Ishikawa (cell line): ENCODE measurements around the gene ARHGEF19.

Source experiments
- EP300 ChIP-seq: IDR thresholded peaks from 2 replicates; pipeline ENCODE4 v1.6.1; 2012; ENCODE audit warnings: borderline replicate concordance
- FOXM1 ChIP-seq: IDR thresholded peaks from 2 replicates; pipeline ENCODE4 v1.6.1; 2012; ENCODE audit warnings: low read depth, borderline replicate concordance
- MAX ChIP-seq: IDR thresholded peaks from 2 replicates; pipeline ENCODE4 v1.6.1; 2012
- NFIC ChIP-seq: IDR thresholded peaks from 2 replicates; pipeline ENCODE4 v1.6.1; 2012
- RAD21 ChIP-seq: IDR thresholded peaks from 2 replicates; pipeline ENCODE4 v1.6.1; 2012; ENCODE audit warnings: low read depth
- REST ChIP-seq: IDR thresholded peaks from 2 replicates; pipeline ENCODE4 v1.6.1; 2012; ENCODE audit warnings: low read depth, mild to moderate bottlenecking
- TAF1 ChIP-seq: IDR thresholded peaks from 2 replicates; pipeline ENCODE4 v1.6.1; 2012; ENCODE audit warnings: low read depth, mild to moderate bottlenecking
- TCF12 ChIP-seq: IDR thresholded peaks from 2 replicates; pipeline ENCODE4 v1.6.1; 2012; ENCODE audit warnings: low read depth
- TEAD4 ChIP-seq: IDR thresholded peaks from 2 replicates; pipeline ENCODE4 v1.6.1; 2012
- YY1 ChIP-seq: IDR thresholded peaks from 2 replicates; pipeline ENCODE4 v1.6.1; 2012; ENCODE audit warnings: low read depth
- ZBTB7A ChIP-seq: IDR thresholded peaks from 2 replicates; pipeline ENCODE4 v1.6.1; 2012; ENCODE audit warnings: low read depth
- TF ChIP-seq, protein P1 (sequence below): IDR thresholded peaks from 2 replicates; pipeline ENCODE4 v1.6.1; 2012

- TF ChIP-seq EP300: no peak
- TF ChIP-seq REST: no peak
- TF ChIP-seq TEAD4: no peak
- TF ChIP-seq TAF1: no peak
- no peak for TF ChIP-seq RAD21
- TF ChIP-seq MAX: no peak
- TF ChIP-seq, protein P1, sequence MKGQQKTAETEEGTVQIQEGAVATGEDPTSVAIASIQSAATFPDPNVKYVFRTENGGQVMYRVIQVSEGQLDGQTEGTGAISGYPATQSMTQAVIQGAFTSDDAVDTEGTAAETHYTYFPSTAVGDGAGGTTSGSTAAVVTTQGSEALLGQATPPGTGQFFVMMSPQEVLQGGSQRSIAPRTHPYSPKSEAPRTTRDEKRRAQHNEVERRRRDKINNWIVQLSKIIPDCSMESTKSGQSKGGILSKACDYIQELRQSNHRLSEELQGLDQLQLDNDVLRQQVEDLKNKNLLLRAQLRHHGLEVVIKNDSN: no peak
- no peak for TF ChIP-seq NFIC
- TF ChIP-seq TCF12: no peak
- TF ChIP-seq YY1: no peak
- TF ChIP-seq ZBTB7A: no peak
- TF ChIP-seq FOXM1: no peak
Measured at GRCh38 chr1:16251381-16251780, 38.9 kb upstream of the ARHGEF19 start.
